GM18526 (cell line): Measurements from ENCODE around the gene MAMLD1.

ENCODE experiments used
- POLR2A ChIP-seq: IDR thresholded peaks from 3 replicates; pipeline ENCODE4 v1.6.1; 2011; ENCODE audit not compliant: insufficient read length; ENCODE audit errors: extremely low read depth

Gene MAMLD1

DNA sequence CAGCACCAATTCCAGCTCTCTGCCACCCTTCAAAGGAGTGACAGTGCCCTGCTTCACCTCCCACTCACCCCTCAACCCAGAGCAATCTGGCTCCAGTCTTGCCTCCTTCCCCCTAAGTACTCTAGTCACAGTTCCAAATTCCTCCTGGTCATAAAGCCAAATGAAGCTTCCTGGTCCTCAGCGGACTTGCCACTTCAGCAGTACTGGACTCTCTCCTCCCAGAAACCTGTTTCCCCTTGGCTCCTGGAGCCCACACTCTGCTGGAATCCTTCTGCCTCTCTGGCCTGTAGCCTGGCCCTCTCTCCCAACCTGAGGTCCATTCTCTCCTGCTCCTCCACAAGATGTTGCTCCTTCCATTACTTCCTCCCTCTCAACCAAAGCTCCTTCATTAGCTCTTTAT, 152.7 kb downstream of the MAMLD1 start:
- TF ChIP-seq POLR2A = no peak

DNA sequence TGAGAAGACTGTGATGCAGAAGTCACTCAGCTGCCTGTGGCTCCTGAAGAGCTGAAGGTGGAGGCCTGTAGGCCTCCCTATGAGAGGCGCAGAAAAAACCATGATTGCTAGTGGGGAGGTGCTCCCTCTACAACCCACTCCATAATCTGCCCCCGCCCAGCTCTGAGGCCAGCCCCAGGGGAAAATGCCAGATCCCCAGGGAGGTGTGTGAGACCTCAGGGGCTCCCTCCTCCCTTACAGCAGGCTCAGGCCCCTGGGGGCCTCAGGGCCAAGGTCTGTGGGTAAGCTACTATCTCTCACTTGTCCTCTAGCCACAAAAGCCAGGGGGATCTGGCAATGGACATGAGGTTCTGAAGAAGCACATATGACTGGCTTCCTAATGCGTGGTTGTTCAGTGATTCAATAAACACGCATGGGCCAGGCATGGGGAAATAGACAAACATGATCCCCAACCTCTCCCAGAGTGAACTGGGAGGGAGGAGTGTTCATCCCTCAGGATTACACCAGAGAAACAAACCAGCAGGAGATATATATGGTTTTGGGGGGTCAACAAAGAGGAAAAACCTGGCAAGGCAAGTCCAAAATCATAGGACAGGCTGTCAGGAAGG, 154.3 kb downstream of the MAMLD1 start:
- TF ChIP-seq POLR2A = no peak

DNA sequence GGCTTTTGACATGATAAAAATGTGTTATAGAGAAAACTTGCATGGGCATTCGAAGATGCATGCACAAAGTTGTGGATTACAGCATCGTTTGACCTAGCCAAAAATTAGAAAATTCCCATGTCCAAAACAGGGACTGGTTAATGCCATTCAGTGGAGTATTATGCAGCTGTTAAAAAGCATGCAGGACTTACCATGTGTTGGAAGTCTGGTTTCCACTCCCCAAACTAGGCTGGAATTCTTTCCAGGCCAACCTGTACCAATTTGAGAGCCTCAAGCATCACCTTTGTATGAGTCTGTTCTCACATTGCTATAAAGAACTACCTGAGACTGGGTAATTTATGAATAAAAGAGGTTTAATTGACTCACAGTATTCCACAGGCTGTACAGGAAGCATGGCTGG, 159.4 kb downstream of the MAMLD1 start:
- TF ChIP-seq POLR2A = no peak

DNA sequence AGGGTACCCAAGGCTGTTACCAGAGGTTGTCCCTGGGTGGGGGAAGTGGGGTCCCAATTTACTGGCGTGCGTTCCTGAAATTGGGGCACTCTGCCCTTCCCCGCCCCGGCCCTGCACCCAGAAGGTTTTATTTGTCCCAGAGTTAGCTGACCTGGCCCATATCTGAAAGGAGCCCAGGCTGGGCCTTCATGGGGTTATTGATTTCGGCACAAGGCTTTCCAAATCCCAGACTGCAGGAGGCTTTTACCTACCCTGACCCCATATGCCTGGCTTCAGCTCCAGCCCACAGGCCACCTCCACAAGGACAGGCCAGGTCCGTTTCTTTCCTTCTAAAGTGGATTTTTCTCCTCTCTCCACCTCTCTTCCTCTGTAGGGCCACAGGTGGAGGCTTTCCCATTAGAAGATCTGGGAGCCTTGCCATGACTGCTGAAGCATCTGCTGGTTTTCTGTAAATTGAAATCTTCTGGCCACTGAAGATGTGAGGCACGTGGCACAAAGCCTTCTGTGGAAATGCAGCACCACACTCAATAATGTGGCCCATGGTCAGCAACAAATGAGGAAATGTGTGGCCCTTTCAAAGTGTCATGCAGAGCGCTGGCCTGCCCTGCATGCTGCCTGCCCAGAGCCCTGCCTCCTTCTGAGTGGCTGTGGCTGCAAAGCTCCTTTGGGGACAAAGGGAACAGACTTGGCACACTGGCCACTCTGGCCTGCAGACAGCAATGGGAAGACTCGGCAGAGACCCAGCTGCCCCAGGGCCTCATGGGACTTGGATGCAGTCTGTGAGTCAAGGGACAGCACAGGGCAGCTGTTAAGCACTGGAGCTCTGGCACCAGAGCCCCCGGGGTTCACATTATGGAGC, 162.2 kb downstream of the MAMLD1 start:
- no peak for TF ChIP-seq POLR2A

DNA sequence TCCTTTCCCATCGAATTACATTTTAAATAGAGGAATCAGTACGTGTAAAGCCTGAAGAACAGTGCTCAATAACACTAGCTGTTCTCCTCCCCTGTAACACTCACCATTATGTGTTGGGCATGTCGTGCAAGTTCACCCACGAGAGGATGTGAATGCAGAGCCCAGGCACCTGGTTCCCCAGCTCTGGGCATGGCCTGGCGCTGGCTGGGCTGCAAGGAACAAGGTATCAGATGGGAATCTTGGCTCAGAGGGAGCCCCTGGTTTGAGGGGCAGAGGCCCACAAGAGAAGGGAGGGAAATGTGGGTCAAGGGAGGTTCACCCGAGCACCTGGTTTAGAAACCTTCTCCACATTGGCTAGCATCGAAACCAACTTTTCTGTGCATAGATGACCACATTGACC, 163.6 kb downstream of the MAMLD1 start:
- no peak for TF ChIP-seq POLR2A

DNA sequence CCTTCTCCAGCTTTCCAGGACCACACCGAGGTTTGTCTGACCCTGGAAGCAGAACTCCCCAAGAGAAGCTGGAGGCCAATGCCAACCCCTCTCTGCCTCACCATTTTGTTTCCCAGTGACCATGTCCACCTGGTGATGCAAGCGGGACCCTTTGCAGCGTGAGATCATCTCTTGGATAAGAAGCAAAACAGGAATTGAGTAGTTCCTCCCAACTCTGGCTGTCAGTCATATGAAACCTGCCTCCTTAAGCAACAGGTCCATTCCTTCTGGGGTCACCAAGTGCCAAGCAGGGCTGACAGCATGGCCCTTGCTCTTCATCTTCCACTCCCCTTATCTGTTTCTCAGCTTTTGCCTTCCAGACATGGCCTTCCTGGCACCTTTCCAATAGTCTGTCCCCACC, 164.0 kb downstream of the MAMLD1 start:
- TF ChIP-seq POLR2A = no peak

DNA sequence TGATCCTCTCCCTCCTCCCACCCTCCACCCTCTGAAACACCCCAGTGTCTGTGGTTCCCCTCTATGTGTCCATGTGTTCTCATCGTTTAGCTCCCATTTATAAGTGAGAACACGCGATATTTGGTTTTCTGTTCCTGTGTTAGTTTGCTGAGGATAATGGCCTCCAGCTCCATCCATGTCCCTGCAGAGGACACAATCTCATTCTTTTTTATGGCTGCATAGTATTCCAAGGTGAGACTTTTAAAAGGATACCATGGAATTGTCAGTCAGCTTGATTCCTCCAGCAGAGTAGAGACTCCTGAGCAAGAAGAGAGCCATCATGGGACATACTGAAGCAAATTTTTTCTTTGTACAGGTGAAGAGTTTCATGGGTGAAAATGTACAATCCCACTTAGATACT, 166.5 kb downstream of the MAMLD1 start:
- no peak for TF ChIP-seq POLR2A

DNA sequence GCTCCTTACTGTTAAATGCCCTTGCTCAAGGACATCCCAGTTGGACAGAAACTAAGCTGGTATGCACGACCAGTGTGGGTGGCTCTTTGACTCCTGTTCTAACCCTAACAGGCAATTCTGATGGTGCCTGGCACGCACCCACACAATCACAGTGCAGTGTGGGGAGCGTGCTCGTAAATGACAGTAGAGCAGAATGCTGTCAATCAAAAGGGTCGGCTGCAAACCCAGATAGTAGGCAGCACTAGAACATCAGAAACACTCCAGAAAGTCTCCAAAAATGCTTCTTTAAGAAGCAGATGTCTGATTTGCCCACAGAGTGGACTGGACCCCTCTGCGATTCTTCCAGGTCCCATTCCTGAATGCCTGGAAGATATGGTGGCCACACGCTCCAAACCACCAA, 167.7 kb downstream of the MAMLD1 start:
- TF ChIP-seq POLR2A = no peak

DNA sequence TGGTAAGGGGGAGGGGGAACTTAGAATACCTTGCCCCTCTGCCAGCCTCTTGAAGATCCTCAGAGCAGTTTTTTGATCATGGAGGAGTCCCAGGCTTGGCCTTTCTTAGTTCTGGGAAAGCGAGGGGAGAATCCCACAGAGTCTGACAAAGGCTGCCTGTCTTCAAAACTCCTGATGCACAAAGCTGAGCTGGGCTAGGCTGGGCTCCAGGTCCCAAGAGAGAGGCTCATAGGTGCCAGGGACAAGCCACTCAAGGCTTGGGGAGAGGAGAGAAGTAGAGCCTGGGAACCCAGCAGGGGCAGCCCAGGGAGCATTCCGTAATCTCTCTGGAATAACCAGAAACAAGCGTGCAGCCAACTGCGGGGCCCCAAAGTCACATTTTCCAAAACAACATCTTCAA, 168.3 kb downstream of the MAMLD1 start:
- TF ChIP-seq POLR2A = no peak

DNA sequence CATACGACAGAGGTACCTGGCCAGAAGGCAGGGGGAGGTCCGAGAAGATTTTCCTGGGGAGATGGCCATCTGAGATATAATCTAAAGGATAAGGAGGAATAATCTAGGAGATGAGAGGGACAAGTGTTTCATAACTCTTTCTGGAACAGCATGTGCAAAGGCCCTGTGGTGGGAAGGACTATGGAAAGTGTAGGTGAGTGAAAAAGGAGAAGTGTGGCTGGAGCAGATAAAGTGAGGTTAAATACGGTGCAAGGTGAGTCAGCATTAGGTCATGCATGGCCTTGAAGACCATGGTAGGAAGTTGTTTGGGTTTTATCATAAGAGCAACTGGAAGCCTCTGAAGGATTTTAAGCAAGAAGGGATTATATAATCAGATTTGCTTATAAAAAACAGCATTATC, 170.7 kb downstream of the MAMLD1 start:
- no peak for TF ChIP-seq POLR2A

DNA sequence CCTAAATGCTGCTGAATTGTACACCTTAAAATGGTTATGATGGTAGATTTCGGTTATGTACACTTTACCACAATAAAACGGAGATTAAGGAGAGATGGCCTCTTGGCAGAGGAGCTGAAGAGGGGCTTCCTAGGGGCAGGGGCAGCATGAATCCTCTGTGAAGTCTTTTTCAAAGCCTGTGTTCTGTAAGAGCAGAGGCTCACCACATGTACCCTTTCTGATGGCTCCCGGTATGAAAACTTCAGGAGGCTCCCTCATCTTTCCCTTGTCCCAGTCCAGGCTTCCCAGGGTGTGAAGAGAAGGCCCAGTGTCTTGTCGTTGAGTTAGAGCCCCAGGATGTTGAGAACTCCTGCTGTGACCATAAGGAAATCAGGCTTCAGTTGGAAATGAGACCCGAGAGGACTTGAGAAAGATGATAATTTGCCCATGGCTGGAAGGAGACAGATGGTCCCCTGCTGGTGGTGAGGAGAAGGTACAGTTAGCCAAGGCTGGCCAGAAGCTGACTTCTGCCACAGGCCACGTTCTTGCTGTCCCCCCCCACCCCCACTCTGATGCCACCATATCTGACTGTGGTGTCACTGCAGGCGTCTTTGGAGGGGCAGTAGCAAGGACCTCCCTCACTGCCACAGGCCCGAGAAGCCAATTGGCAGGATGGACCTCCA, 173.5 kb downstream of the MAMLD1 start:
- TF ChIP-seq POLR2A = no peak

DNA sequence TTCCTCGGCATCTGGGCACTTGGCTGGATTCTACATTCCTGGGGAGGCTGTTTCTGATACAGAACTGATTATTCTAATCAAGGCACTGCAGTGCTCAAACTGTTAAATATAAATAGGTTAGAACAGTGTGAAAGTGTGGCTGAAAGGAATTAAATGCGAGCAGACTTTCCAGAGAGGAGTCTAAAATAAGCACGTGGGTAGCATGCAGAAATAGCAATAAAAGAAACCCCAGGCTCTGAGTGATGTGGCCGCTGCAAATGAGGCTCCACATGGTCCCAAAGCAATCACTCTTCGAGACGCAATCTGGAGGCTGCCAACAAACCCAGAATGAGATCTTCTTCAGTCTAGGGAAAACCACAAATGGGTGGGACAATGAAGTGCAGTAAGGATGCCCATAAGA, 174.7 kb downstream of the MAMLD1 start:
- no peak for TF ChIP-seq POLR2A

DNA sequence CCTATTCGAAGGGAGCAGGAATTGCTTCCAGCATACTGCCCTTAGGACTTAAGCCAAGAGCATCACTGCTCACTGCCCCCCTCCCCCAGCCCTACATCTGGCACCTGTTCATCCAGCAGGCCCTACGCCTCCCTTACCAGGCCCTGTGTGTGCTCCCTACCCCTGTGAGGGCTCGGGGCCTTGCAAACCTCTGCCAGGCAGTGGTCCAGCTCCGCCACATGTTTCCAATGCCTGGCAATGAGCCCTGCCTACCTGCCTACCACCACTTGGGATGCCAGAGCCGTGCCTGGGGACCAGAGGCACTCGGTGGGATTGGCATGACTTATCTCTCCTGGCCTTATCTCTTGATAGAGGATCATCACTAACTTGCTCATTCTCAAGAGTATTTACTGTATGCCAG, 177.8 kb downstream of the MAMLD1 start:
- no peak for TF ChIP-seq POLR2A

DNA sequence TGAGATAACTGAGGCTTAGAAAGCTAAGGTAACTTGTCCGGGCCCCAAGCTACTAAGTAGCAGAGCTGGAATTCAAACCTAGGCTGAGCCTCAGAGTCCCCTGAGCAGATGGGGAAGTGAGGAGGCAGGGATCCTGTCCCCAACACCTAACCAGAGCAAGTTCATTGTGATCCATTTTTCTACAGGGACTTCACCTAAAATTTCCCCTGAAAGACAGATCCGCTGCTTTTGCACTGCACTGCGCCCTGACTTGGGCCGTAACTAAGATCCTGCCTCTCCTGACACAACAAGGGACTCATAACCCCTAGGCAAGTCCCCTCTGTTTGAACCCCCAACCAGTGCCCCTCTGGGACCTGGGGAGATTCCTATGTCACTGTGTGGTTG, 179.7 kb downstream of the MAMLD1 start:
- no peak for TF ChIP-seq POLR2A

DNA sequence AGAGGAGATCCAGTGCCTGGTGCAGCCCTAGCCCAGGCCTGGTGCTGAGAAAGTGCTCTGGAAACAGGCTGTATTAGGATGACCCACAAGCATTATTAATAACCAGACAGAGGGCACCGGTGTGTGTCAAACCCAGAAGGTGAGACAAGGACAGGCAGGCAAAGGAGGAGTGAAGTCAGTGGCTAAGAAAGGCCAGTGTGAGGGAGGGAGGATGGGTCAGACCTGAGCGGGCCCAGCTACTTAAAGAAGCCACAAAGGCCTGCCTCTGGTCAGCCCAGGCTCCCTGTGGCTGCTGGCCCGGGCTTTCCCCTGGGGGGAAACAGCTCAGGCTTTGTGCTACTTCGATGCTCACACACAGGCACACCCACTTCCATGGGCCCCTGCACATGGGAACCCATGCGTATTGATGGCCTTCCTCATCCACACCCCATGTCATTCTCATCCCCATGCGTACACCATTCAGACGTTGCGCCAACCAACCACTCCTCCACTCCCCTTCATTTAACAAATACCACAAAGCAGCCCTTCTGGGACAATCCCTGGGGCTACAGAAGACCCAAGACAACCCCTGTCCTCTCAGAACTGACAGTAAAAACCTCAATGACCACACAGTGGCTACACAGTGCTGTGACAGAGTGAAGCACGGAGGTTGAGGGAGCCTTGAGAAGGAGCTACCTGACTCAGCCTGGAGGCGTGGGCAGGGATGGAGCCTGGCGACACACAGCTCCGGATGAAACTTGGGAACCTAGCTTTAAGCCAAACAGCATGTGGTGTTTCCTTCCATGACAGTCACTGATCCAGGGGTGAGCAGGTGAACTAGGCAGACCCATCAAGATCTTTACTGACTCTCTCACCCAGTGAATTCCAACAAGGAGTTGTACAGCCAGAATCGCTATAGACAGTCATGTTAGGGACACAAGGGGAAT, 180.4 kb downstream of the MAMLD1 start:
- TF ChIP-seq POLR2A = no peak

DNA sequence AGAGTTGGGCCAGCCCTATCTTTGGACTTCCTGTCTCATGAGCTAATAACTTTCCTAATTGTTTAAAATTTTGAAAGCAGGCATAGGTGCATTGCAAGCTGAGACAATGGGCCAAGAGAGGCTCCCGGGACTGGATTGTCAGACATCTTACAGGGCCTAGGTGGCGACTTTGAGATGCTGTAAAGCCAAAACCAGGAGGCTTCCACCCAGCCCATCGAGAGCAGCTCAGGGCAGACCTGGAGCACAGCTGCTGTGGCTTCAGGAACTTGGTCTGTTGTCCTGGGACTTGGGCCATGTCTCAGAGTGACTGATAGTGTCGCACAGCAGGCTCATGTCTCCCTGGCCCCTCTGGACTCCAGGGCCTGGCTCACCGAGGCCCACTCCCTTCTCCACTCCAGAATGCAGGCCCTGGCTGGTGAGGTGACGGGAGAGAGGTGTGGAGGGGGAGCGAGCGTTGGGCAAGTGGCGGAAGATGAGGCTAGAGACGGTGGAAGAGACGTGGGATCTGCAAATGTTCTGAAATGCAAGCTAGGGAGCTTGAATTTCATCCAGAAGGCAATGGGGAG, 181.2 kb downstream of the MAMLD1 start:
- TF ChIP-seq POLR2A = no peak
